Measurements from ENCODE around the gene VWA8. TPM values are rescaled to one million over a fixed set of nuclear protein-coding genes. Genes with fewer than 3 reads are reported as not detected.

Gene VWA8
- total and polyA plus RNA-seq, 2 experiments from 2014 or later: 6.3 to 24.6 TPM

- Histone ChIP-seq H3K4me2 (no peak overlapping the region), H3K9me2 (ENCODE audit: insufficient read depth) (no peaks in the 10 kb centered on the region), H2AFZ (no peak overlapping the region), H3K36me3 (ENCODE audit: insufficient read depth) (no peaks in the 10 kb centered on the region), H4K20me1 (replicated peaks; ENCODE audit: insufficient read depth) (0 out of 2 replicates have a peak, but pooled peaks cover 5% of the 10 kb centered on the region), H3K27me3 (ENCODE audit: insufficient read depth) (no peaks in the 10 kb centered on the region), H3K4me3 (no peak overlapping the region), H3K27ac (ENCODE audit: low read depth) (no peak overlapping the region), H3K79me2 (replicated peaks; ENCODE audit: insufficient read depth) (peaks cover 14% of the 10 kb centered on the region), H3K4me1 (ENCODE audit: insufficient read depth) (no peaks in the 10 kb centered on the region), H3F3A (replicated peaks; ENCODE audit: low read depth) (no peaks in the 10 kb centered on the region)
- Mint-ChIP-seq H3K4me3 (no peak overlapping the region), H3K36me3 (ENCODE audit: low read depth) (0 out of 3 replicates have a peak, but pooled peaks cover 4% of the 10 kb centered on the region), H3K27me3 (ENCODE audit: insufficient read depth, low read depth, poor library complexity) (no peaks in the 10 kb centered on the region), H3K4me1 (peaks cover 4% of the 10 kb centered on the region; the same call in 1 of the 3 replicates), H3K9me3 (no peaks in the 10 kb centered on the region), H3K27ac (no peak overlapping the region)
- ATAC-seq (no peak), DNase-seq (ENCODE audit: low spot score) (no peak)
- TF ChIP-seq ZNF114 (CRISPR knock-in tag; IDR thresholded peaks at IDR 0.05) (no peak), POLR2AphosphoS5 (IDR thresholded peaks at IDR 0.05; ENCODE audit: low read depth) (no peak), ZNF462 (CRISPR knock-in tag; IDR thresholded peaks at IDR 0.05) (no peak), EZH2 (IDR thresholded peaks at IDR 0.05; ENCODE audit: low read depth, unreplicated experiment) (no peak), EZH2phosphoT487 (IDR thresholded peaks at IDR 0.05; ENCODE audit: unreplicated experiment) (no peak), ZNF331 (CRISPR knock-in tag; IDR thresholded peaks at IDR 0.05; ENCODE audit: low read depth) (no peak), NANOG (IDR thresholded peaks at IDR 0.05; ENCODE audit: borderline replicate concordance) (no peak)
- TF ChIP-seq, protein P1, sequence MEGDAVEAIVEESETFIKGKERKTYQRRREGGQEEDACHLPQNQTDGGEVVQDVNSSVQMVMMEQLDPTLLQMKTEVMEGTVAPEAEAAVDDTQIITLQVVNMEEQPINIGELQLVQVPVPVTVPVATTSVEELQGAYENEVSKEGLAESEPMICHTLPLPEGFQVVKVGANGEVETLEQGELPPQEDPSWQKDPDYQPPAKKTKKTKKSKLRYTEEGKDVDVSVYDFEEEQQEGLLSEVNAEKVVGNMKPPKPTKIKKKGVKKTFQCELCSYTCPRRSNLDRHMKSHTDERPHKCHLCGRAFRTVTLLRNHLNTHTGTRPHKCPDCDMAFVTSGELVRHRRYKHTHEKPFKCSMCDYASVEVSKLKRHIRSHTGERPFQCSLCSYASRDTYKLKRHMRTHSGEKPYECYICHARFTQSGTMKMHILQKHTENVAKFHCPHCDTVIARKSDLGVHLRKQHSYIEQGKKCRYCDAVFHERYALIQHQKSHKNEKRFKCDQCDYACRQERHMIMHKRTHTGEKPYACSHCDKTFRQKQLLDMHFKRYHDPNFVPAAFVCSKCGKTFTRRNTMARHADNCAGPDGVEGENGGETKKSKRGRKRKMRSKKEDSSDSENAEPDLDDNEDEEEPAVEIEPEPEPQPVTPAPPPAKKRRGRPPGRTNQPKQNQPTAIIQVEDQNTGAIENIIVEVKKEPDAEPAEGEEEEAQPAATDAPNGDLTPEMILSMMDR (conservative IDR thresholded peaks at IDR 0.05; ENCODE audit: low read depth in 2 of 2): no peak
These were observed 22.0 kb downstream of the VWA8 start for GRCh38 chr13:41938918-41939317.

All from GM23338 (cell line).